Muscle of leg (tissue), 11 donors: ENCODE results near the gene HNRNPLL. TPM values are rescaled to one million over a fixed set of nuclear protein-coding genes. Genes with fewer than 3 reads are reported as not detected.

Source experiments
- DNase-seq: peaks from one replicate; pipeline ENCODE4 v3.0.0; 2013
- H3K27ac ChIP-seq: one replicate; pipeline ENCODE4 v1.5.1; 2013; ENCODE audit warnings: mild to moderate bottlenecking, low read length, control low read depth
- H3K27me3 ChIP-seq: one replicate; pipeline ENCODE4 v1.6.1; 2013; ENCODE audit warnings: low read length; ENCODE audit not compliant: control insufficient read depth, insufficient read depth
- H3K36me3 ChIP-seq: one replicate; pipeline ENCODE4 v1.6.1; 2013; ENCODE audit warnings: low read length; ENCODE audit not compliant: control insufficient read depth, insufficient read depth
- H3K4me1 ChIP-seq: one replicate; pipeline ENCODE4 v1.6.1; 2013; ENCODE audit warnings: low read length; ENCODE audit not compliant: control insufficient read depth, insufficient read depth
- H3K4me3 ChIP-seq: one replicate; pipeline ENCODE4 v1.5.1; 2013; ENCODE audit warnings: low read length, control low read depth
- H3K9me3 ChIP-seq: replicated peaks from 2 replicates; pipeline ENCODE4 v1.6.1; 2013; ENCODE audit warnings: low read depth, low read length; ENCODE audit not compliant: control insufficient read depth
- WGBS: methylation state at CpG from one replicate; pipeline ENCODE4 v1.1.5; 2013; ENCODE audit warnings: missing lambda C conversion rate; ENCODE audit not compliant: insufficient coverage; 5-methylcytosine and 5-hydroxymethylcytosine counted together
- polyA plus RNA-seq, 8 donors: library from polyadenylated mRNA; unstranded; fragments of 120-200 nt; gene quantifications; one replicate each; pipeline versions ENCODE4 v1.2.1 to v1.2.3, GENCODE V29; 2013; ENCODE audit warnings: inconsistent platforms in 1 of 8, low replicate concordance in 1 of 8; ENCODE audit not compliant: insufficient read length in 8 of 8, insufficient read depth in 1 of 8
- total RNA-seq: library from RNA; stranded (reverse); fragments of 120-200 nt; gene quantifications from one replicate; pipeline ENCODE4 v1.2.4, GENCODE V29; 2013

Gene HNRNPLL
- total and polyA plus RNA-seq, 9 donors: 33.0 to 44.7 (median 36.5) TPM

DNA sequence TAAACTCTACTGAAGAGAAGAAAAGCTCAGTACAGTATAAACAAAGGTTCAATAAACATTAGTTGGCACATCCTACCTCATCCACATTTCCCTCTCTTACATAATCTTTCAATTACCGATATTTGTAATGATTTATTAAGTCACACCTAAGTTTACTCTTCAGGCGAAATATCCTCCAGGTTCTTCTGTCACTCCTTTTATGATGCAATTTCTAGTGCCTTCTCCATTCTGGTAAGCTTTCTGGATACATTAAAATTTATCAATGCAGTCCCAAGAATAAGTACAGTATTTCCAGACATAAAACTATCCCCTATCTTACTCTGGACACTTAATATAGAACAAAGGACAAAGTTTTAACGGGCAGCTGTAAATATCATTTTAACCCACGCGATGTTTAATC, 5.6 kb downstream of the HNRNPLL start:
- H3K4me3 ChIP-seq: no peak overlapping the region
- H3K27me3 ChIP-seq: no peaks in the 10 kb centered on the region
- H3K4me1 ChIP-seq: peaks cover 8% of the 10 kb centered on the region
- no peaks in the 10 kb centered on the region for H3K36me3 ChIP-seq
- no peak overlapping the region for H3K27ac ChIP-seq
- H3K9me3 ChIP-seq: no peaks in the 10 kb centered on the region
- no CpG with 5 or more reads among the region's 5 CpGs for WGBS
- DNase-seq: no peak

DNA sequence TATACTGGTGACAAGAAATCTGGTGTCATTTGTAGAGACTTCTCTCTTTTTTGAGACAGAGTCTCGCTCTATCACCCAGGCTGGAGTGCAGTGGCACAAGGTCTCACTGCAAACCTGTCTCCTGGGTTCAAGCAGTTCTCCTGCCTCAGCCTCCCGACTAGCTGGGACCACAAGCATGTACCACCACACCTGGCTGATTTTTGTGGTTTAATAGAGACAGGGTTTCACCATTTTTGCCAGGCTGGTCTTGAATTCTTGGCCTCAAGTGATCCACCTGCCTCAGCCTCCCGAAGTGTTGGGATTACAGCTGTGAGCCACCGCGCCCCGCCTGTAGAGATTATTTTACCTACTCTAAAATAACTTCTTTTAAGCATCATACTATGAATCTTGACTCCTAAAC, 6.5 kb downstream of the HNRNPLL start:
- no peak overlapping the region for H3K4me3 ChIP-seq
- DNase-seq: no peak
- no peak overlapping the region for H3K27ac ChIP-seq
- no peaks in the 10 kb centered on the region for H3K9me3 ChIP-seq
- no CpG with 5 or more reads among the region's 6 CpGs for WGBS
- no peaks in the 10 kb centered on the region for H3K36me3 ChIP-seq
- no peaks in the 10 kb centered on the region for H3K27me3 ChIP-seq
- H3K4me1 ChIP-seq: peaks cover 8% of the 10 kb centered on the region

DNA sequence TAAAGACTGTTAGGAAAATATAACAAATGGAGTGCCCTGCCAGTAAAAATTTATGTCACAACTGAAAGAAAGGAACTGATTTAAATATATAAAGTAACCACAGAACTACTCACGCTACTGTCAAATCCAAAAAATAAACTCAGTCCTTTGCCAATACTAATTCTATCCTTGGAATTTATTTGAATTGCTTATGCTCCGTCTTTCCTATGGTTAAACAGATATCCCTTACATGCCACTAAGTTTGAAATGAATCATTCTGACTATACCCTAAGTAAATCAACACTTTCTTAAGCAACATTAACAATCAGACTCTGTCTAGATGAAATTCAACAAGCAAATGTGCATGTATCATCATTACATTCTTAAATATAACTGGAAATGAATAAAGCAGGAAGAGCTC, 9.8 kb downstream of the HNRNPLL start:
- DNase-seq: no peak
- Histone ChIP-seq H3K27ac (no peak overlapping the region), H3K9me3 (no peaks in the 10 kb centered on the region), H3K4me3 (no peak overlapping the region), H3K36me3 (peaks cover 4% of the 10 kb centered on the region), H3K27me3 (no peaks in the 10 kb centered on the region), H3K4me1 (no peaks in the 10 kb centered on the region)
- WGBS: no CpG with 5 or more reads among the region's 2 CpGs

DNA sequence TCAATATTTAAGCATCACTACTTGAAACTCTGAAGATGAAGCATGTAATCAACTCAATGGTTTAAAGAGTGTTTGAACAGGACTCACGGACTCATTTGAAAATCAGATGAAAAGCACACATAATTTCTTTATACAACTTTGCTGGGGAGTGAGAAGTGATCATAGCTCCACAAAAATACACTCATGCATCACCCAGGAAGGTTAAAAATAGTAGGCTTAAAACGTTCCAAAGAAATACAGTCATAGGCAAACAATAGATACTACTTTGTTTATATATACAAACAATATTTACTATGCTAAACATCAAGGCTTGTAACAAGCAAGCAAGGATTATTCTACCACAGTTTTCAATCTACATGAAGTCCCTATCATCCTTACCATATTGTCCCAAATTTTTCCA, 11.6 kb downstream of the HNRNPLL start:
- no peak for DNase-seq
- H3K27me3 ChIP-seq: no peaks in the 10 kb centered on the region
- H3K4me3 ChIP-seq: no peak overlapping the region
- H3K27ac ChIP-seq: peak overlapping the region; percentile 33
- no peaks in the 10 kb centered on the region for H3K4me1 ChIP-seq
- no peaks in the 10 kb centered on the region for H3K9me3 ChIP-seq
- WGBS: no CpG with 5 or more reads among the region's 2 CpGs
- H3K36me3 ChIP-seq: peaks cover 8% of the 10 kb centered on the region

DNA sequence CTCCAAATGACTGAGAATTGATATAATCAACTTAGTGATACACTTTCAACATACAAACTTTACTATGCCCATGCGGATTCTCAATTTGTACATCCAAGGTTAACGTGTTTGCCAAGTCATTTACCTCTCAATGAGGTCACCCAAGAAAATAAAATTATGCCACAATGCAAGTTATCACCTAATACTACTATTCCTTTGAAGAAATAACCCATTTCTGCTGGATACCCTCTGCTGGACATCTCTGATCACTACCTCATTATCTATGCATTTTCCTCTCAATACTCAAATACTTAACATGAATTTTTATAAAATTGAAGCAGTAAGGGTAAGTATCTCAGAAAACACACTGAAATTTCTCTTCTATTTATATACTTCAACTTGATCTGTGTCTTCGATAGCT, 12.7 kb downstream of the HNRNPLL start:
- Histone ChIP-seq H3K4me1 (no peaks in the 10 kb centered on the region), H3K9me3 (no peaks in the 10 kb centered on the region), H3K27me3 (no peaks in the 10 kb centered on the region), H3K4me3 (no peak overlapping the region), H3K27ac (no peak overlapping the region), H3K36me3 (peaks cover 10% of the 10 kb centered on the region)
- no peak for DNase-seq
- 80% methylated on average over 1 of the region's 3 CpGs for WGBS

DNA sequence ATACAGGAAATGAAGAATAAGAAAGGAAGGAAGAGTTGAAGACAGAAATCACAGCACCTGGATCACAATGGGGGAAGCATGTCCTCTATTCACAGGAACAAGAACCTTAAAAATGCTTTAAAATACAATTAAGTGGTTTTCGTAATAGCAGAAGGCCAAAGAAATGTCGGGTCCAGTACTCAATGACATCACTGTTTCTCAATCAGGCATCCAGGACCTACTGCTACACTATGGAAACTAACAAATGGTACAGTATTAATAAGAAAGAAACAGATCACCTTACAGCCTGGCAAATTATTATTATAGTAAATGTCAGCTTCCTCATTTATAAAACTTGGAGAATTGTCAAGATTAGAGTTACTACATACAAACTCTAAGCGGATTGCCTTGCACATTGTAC, 15.8 kb downstream of the HNRNPLL start:
- Histone ChIP-seq H3K4me3 (no peak overlapping the region), H3K27ac (no peak overlapping the region), H3K27me3 (no peaks in the 10 kb centered on the region), H3K36me3 (peaks cover 10% of the 10 kb centered on the region), H3K9me3 (no peaks in the 10 kb centered on the region), H3K4me1 (no peaks in the 10 kb centered on the region)
- DNase-seq: no peak
- no CpG with 5 or more reads among the region's 3 CpGs for WGBS

DNA sequence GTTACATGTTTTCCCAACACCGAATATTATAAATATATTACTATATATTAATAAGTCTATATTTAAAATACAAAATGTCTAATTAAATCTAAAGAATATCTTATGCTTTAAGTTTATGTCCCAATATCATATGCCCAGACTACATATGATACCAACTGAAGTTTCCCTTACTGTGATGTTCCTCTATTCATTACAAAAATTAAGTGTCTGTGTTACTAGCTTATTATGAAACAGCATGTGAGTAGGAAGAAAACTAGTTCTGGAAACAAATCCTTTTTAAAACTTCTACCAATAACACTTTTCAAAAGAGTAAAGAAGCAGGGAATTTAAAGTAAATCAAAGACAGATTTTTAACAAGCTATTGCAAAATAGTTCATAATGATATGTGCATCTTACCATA, 17.8 kb downstream of the HNRNPLL start:
- H3K27me3 ChIP-seq: no peaks in the 10 kb centered on the region
- H3K4me1 ChIP-seq: no peaks in the 10 kb centered on the region
- no peak overlapping the region for H3K4me3 ChIP-seq
- DNase-seq: no peak
- peaks cover 13% of the 10 kb centered on the region for H3K36me3 ChIP-seq
- H3K9me3 ChIP-seq: no peaks in the 10 kb centered on the region
- no peak overlapping the region for H3K27ac ChIP-seq
- no CpG with 5 or more reads among the region's 1 CpG for WGBS

DNA sequence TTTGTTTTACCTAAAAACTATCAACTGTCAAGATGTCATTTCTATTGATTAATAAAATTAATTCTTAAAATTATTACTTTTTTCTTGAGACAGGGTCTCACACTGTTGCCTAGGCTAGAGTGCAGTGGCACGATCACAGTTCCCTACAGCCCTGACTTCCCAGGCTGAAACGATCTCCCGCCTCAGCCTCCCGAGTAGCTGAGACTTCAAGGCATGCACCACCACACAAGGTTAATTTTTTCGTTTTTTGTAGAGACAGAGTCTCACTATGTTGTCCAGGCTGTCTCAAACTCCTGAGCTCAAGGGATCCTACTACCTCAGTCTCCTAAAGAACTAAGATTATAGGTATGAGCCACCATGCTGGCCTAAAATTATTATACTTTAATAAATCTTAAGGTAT, 18.7 kb downstream of the HNRNPLL start:
- no peak overlapping the region for H3K27ac ChIP-seq
- WGBS: 96% methylated on average over 3 of the region's 5 CpGs
- no peaks in the 10 kb centered on the region for H3K9me3 ChIP-seq
- no peaks in the 10 kb centered on the region for H3K27me3 ChIP-seq
- no peaks in the 10 kb centered on the region for H3K4me1 ChIP-seq
- no peak overlapping the region for H3K4me3 ChIP-seq
- DNase-seq: no peak
- H3K36me3 ChIP-seq: peaks cover 12% of the 10 kb centered on the region

DNA sequence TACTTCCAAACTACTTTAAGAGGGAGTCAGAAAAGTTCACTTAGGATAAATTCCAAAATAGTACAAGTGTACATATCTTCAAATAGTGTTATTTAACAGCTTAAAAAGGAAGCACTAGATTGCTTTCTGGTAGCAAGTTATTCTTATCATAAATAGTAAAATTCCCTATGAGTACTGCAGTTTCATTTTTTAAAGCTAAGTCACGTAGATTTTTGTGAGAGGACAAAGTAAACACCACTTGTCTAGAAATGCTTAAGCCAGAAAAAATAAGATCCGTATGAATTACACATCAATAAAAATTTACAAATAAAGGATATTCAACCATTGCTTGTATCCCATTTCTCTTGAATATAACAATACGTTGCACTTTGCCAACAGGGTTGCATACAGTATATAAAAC, 19.2 kb downstream of the HNRNPLL start:
- Histone ChIP-seq H3K36me3 (peaks cover 14% of the 10 kb centered on the region), H3K4me3 (no peak overlapping the region), H3K27me3 (no peaks in the 10 kb centered on the region), H3K4me1 (no peaks in the 10 kb centered on the region), H3K27ac (no peak overlapping the region), H3K9me3 (no peaks in the 10 kb centered on the region)
- no CpG with 5 or more reads among the region's 3 CpGs for WGBS
- no peak for DNase-seq

DNA sequence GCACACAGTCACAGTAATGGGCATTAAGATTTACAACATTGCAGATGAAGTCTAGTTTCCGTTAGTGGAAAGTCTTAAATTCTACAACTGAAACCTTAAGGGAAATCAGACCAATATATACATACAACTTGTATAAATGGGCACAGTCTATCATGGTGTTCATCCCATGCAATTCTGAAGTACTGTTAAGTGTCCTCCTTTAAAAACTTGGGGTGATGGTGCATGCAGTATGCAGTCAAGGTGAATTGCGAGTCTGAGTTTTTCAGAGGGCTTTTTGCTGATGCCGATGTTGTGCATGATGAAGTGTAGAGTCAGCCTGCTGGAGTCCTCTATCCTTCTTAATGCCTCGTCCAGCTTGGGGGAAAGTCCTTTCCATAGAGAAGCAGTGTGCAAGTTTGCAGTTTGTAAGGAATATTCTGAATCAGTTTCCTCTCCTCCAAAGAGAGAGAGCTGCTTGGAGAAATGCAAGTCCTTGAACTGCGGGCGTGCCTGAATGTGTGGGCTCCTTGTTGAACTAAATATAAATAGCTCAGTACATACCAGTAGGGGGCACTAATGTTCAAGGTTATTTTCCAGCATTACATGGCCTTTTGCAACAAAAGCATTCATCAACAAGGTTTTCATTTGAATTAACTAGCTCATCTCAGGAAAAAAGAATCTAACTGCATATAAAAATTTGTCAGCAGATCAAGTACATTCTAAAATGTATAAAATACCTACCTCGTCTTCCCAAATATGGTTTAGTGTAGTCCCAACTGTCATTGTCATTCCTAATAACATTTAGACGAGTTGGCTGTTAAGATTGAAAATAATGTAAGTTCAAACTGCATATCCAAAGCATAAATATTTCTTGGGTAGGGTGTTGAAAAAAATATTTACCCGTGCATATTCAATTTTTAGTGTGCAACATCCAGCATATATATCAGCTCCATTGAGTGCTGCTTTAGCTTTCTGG, 21.3 kb downstream of the HNRNPLL start:
- no peak overlapping the region for H3K27ac ChIP-seq
- H3K36me3 ChIP-seq: peaks cover 14% of the 10 kb centered on the region

More for the DNA sequence above, 21.3 kb downstream of the HNRNPLL start:
- H3K9me3 ChIP-seq: no peaks in the 10 kb centered on the region
- DNase-seq: peak; percentile 86
- no peaks in the 10 kb centered on the region for H3K4me1 ChIP-seq
- 100% methylated on average over 1 of the region's 9 CpGs for WGBS
- no peak overlapping the region for H3K4me3 ChIP-seq
- H3K27me3 ChIP-seq: no peaks in the 10 kb centered on the region
